Posterior cingulate gyrus (tissue), 11 donors: Measurements from ENCODE around the gene RNASEH2A.

Source experiments
- DNase-seq, 10 donors: peaks; one replicate each; pipeline versions ENCODE4 v3.0.0 to v3.0.0-alpha.2; 2020 to 2021; ENCODE audit warnings: mixed read lengths in 3 of 10
- intact Hi-C: fragments of 100-400 bp; cut with DNase I; formaldehyde crosslinking; loops from one replicate; pipeline ENCODE4 v1.15.1; 2023

Gene RNASEH2A

GRCh38 chr19:12782174-12782423 lies 24.3 kb upstream of the RNASEH2A start:
- DNase-seq = no peak
- intact Hi-C loops = no loop called here

- peak; percentile 77 to 99 (median 92) for DNase-seq
- intact Hi-C loops = no loop called here
These were observed 23.7 kb upstream of the RNASEH2A start for GRCh38 chr19:12782424-12783290.

- intact Hi-C loops = no loop called here
- no peak for DNase-seq
These were observed 23.0 kb upstream of the RNASEH2A start for GRCh38 chr19:12783291-12783848.

- intact Hi-C loops = no loop called here
- DNase-seq = no peak
These were observed 22.5 kb upstream of the RNASEH2A start for GRCh38 chr19:12783849-12784393.

- DNase-seq = no peak
- intact Hi-C loops = no loop called here
These were observed 22.0 kb upstream of the RNASEH2A start for GRCh38 chr19:12784394-12784870.

- intact Hi-C loops = no loop called here
- DNase-seq = no peak
These were observed 21.4 kb upstream of the RNASEH2A start for GRCh38 chr19:12784871-12785430.

- no peak for DNase-seq
- intact Hi-C loops = no loop called here
These were observed 20.9 kb upstream of the RNASEH2A start for GRCh38 chr19:12785431-12786031.

- intact Hi-C loops = no loop called here
- DNase-seq = peak in 7 of 10 donors; percentile 35 to 90 (median 60)
These were observed 20.1 kb upstream of the RNASEH2A start for GRCh38 chr19:12786141-12786870.

GRCh38 chr19:12786952-12787351 lies 19.4 kb upstream of the RNASEH2A start:
- no peak for DNase-seq
- intact Hi-C loops = no loop called here

GRCh38 chr19:12787458-12787857 lies 18.9 kb upstream of the RNASEH2A start:
- DNase-seq = no peak
- intact Hi-C loops = no loop called here

- DNase-seq = no peak
- intact Hi-C loops = no loop called here
These were observed 18.2 kb upstream of the RNASEH2A start for GRCh38 chr19:12788042-12788681.

- DNase-seq = peak in 8 of 10 donors; percentile 36 to 95 (median 64)
- intact Hi-C loops = no loop called here
These were observed 17.7 kb upstream of the RNASEH2A start for GRCh38 chr19:12788682-12789097.

GRCh38 chr19:12789098-12789903 lies 17.1 kb upstream of the RNASEH2A start:
- DNase-seq = no peak
- intact Hi-C loops = no loop called here

GRCh38 chr19:12789904-12790619 lies 16.3 kb upstream of the RNASEH2A start:
- peak; percentile 92 to 100 (median 97) for DNase-seq
- intact Hi-C loops = loop anchor here (2.0 kb wide), 1 partner anchor 55 kb away; the partner anchor contains the start of gene TRIR

GRCh38 chr19:12790628-12791344 lies 15.6 kb upstream of the RNASEH2A start:
- DNase-seq = no peak
- intact Hi-C loops = loop anchor here (2.0 kb wide), 1 partner anchor 56 kb away; the partner anchor contains the start of gene TRIR

- DNase-seq = peak; percentile 96 to 100 (median 98)
- intact Hi-C loops = loop anchor here (2.0 kb wide), 1 partner anchor 57 kb away; the partner anchor contains the start of gene TRIR
These were observed 14.9 kb upstream of the RNASEH2A start, which contains the start of gene JUNB for GRCh38 chr19:12791345-12792050. TSS of gene JUNB (plus strand) at chr19:12791486. CDS start at chr19:12791772, 286 bp downstream.
